Liver (tissue), 9 donors: Measurements from ENCODE around the gene SERPINI1. TPM values are rescaled to one million over a fixed set of nuclear protein-coding genes. Genes with fewer than 3 reads are reported as not detected.
A peak's percentile ranks its signal among the peaks of the same experiment; 100 is the strongest.

Source experiments
- DNase-seq: peaks from one replicate; pipeline ENCODE4 v3.0.0-alpha.2; 2017; ENCODE audit warnings: low spot score
- H3K27ac ChIP-seq, 2 donors: one replicate each; pipeline ENCODE4 v1.7.0; 2013; ENCODE audit warnings: inconsistent platforms in 2 of 2, low read length in 2 of 2, control low read depth in 1 of 2, low read depth in 1 of 2, mild to moderate bottlenecking in 1 of 2
- H3K27me3 ChIP-seq, 4 donors: one replicate each; pipeline versions ENCODE4 v1.6.1 to v1.7.0; 2013; ENCODE audit warnings: low read length in 3 of 4, inconsistent platforms in 1 of 4, mild to moderate bottlenecking in 1 of 4, moderate library complexity in 1 of 4; ENCODE audit not compliant: control insufficient read depth in 4 of 4, insufficient read depth in 4 of 4
- H3K36me3 ChIP-seq, 4 donors: one replicate each; pipeline versions ENCODE4 v1.6.1 to v1.7.0; 2013; ENCODE audit warnings: low read length in 3 of 4, mild to moderate bottlenecking in 3 of 4, low read depth in 1 of 4, moderate library complexity in 1 of 4; ENCODE audit not compliant: control insufficient read depth in 4 of 4, insufficient read depth in 3 of 4
- H3K4me1 ChIP-seq, 4 donors: one replicate each; pipeline versions ENCODE4 v1.6.1 to v1.7.0; 2013; ENCODE audit warnings: low read length in 3 of 4, mild to moderate bottlenecking in 3 of 4, moderate library complexity in 1 of 4; ENCODE audit not compliant: control insufficient read depth in 4 of 4, insufficient read depth in 4 of 4
- H3K4me3 ChIP-seq, 3 donors: one replicate each; pipeline versions ENCODE4 v1.6.1 to v1.7.0; 2013; ENCODE audit warnings: low read length in 3 of 3, control low read depth in 1 of 3, low read depth in 1 of 3, mild to moderate bottlenecking in 1 of 3
- H3K9ac ChIP-seq, 2 donors: one replicate each; pipeline ENCODE4 v1.7.0; 2013; ENCODE audit warnings: low read length in 2 of 2, mild to moderate bottlenecking in 2 of 2, moderate library complexity in 2 of 2, control low read depth in 1 of 2, low read depth in 1 of 2
- H3K9me3 ChIP-seq, 4 donors: one replicate each; pipeline versions ENCODE4 v1.6.1 to v1.7.0; 2013; ENCODE audit warnings: low read length in 3 of 4; ENCODE audit not compliant: control insufficient read depth in 4 of 4
- ATF3 ChIP-seq: IDR thresholded peaks from 2 replicates; pipeline ENCODE4 v1.6.1; 2016; ENCODE audit warnings: antibody characterized with exemption
- CTCF ChIP-seq: fragments of 150-350 bp; IDR thresholded peaks from 2 replicates; pipeline ENCODE4 v1.5.1; 2017; ENCODE audit warnings: improper control_type of control experiment, low read depth, low read length; ENCODE audit not compliant: missing input control
- EGR1 ChIP-seq, 2 donors: IDR thresholded peaks; 2 replicates each; pipeline ENCODE4 v1.6.1; 2016 to 2018; ENCODE audit warnings: antibody characterized with exemption in 2 of 2, low read depth in 2 of 2
- FOXA1 ChIP-seq: IDR thresholded peaks from 2 replicates; pipeline ENCODE4 v1.6.1; 2016; ENCODE audit warnings: antibody characterized with exemption
- FOXA2 ChIP-seq: IDR thresholded peaks from 2 replicates; pipeline ENCODE4 v1.6.1; 2016; ENCODE audit warnings: antibody characterized with exemption
- HNF4A ChIP-seq, 2 donors: conservative IDR thresholded peaks; 2 replicates each; pipeline ENCODE4 v1.6.1; 2016; ENCODE audit warnings: antibody characterized with exemption in 2 of 2, mild to moderate bottlenecking in 2 of 2
- HNF4G ChIP-seq: IDR thresholded peaks from 2 replicates; pipeline ENCODE4 v1.6.1; 2016; ENCODE audit warnings: antibody characterized with exemption
- MAX ChIP-seq: IDR thresholded peaks from 2 replicates; pipeline ENCODE4 v1.6.1; 2016; ENCODE audit warnings: antibody characterized with exemption
- RAD21 ChIP-seq, 2 donors: IDR thresholded peaks; 2 replicates each; pipeline ENCODE4 v1.6.1; 2016; ENCODE audit warnings: antibody characterized with exemption in 2 of 2, mild to moderate bottlenecking in 2 of 2
- REST ChIP-seq: IDR thresholded peaks from 2 replicates; pipeline ENCODE4 v1.6.1; 2016; ENCODE audit warnings: antibody characterized with exemption, mild to moderate bottlenecking
- SP1 ChIP-seq: IDR thresholded peaks from 2 replicates; pipeline ENCODE4 v1.6.1; 2018; ENCODE audit warnings: antibody characterized with exemption, mild to moderate bottlenecking
- TAF1 ChIP-seq: conservative IDR thresholded peaks from 2 replicates; pipeline ENCODE4 v1.6.1; 2016; ENCODE audit warnings: antibody characterized with exemption, mild to moderate bottlenecking
- ZBTB33 ChIP-seq: IDR thresholded peaks from 2 replicates; pipeline ENCODE4 v1.6.1; 2016; ENCODE audit warnings: antibody characterized with exemption
- WGBS: extraction: QIAGEN DNeasy Blood & Tissue Kit; methylation state at CpG from one replicate; pipeline ENCODE4 v1.1.7; 2013; 5-methylcytosine and 5-hydroxymethylcytosine counted together
- polyA plus RNA-seq, 2 donors: library from polyadenylated mRNA; stranded (reverse) in 1 of 2; unstranded in 1 of 2; fragments of 200-250 nt in 1 of 2; fragments of >200 nt in 1 of 2; fragmentation: Nextera tagmentation in 1 of 2; extraction: Ambion mirVana in 1 of 2; gene quantifications; one replicate each; pipeline versions ENCODE4 v1.2.1 to v1.2.3, GENCODE V29; 2013 to 2015
- total RNA-seq, 2 donors: library from RNA; depleted of rRNA; stranded (reverse); fragments of >200 nt; gene quantifications; one replicate each; pipeline ENCODE4 v1.2.3, GENCODE V29; 2014
- donor health status: healthy.
- donor health status: healthy.
- donor health status: healthy.
- donor health status: healthy.
- donor health status: healthy.

Gene SERPINI1
- total RNA-seq (10 to 100 TPM in 1 of 2 donors, 1 to 10 TPM in 1; 1.3 to 23.6 TPM), polyA plus RNA-seq (1 to 10 TPM in 1 of 2 donors, under 1 TPM in 1; 0.90 to 2.6 TPM)

- H3K9me3 ChIP-seq, result no peaks in the 10 kb centered on the region
- H3K27me3 ChIP-seq, result no peaks in the 10 kb centered on the region
- H3K36me3 ChIP-seq, result no peaks in the 10 kb centered on the region
- under 1% methylated on average over 37 of the region's 37 CpGs for WGBS
- DNase-seq, result peak; percentile 84
- H3K27ac ChIP-seq, result peak within 1 kb of the TSS; percentile 87 to 88
- no peak for TF ChIP-seq FOXA1
- peak; percentile 90 for TF ChIP-seq TAF1
- peak; percentile 11 to 57 for TF ChIP-seq RAD21 (IDR thresholded peaks at IDR 0.05)
- peak; percentile 87 for TF ChIP-seq REST
- TF ChIP-seq HNF4G, result no peak
- TF ChIP-seq ZBTB33, result no peak
- no peak for TF ChIP-seq ATF3
- TF ChIP-seq HNF4A (conservative IDR thresholded peaks at IDR 0.05), result peak in 1 of 2 donors; percentile 22
- peak within 1 kb of the TSS; percentile 70 to 83 for H3K9ac ChIP-seq
- H3K4me1 ChIP-seq, result peaks cover 5 to 28% (median 22%) of the 10 kb centered on the region in 4 donors
- peak within 1 kb of the TSS; percentile 88 to 100 (median 95) for H3K4me3 ChIP-seq
These were observed at the start of gene SERPINI1 for GRCh38 chr3:167735233-167736138. Gene SERPINI1 (plus strand): TSS chr3:167735721. CDS start chr3:167789129, 53,408 bp downstream.

- Histone ChIP-seq H3K4me1 (peaks cover 0 to 1% (median 0%) of the 10 kb centered on the region in 4 donors), H3K27ac (no peak overlapping the region), H3K4me3 (no peak overlapping the region), H3K9ac (no peak overlapping the region), H3K27me3 (no peaks in the 10 kb centered on the region), H3K9me3 (no peaks in the 10 kb centered on the region), H3K36me3 (peaks cover 5 to 26% (median 13%) of the 10 kb centered on the region in 4 donors)
- DNase-seq, result no peak
- TF ChIP-seq FOXA2 (no peak), EGR1 (IDR thresholded peaks at IDR 0.05; ENCODE audit: low read depth in 2 of 2) (no peak)
- WGBS, result 87% methylated on average over 3 of the region's 3 CpGs
These were observed 44.2 kb upstream of the SERPINI1 start for GRCh38 chr3:167691366-167691765.

GRCh38 chr3:167694121-167694520, 41.4 kb upstream of the SERPINI1 start:
- peaks cover 5 to 17% (median 10%) of the 10 kb centered on the region in 4 donors for H3K36me3 ChIP-seq
- H3K9ac ChIP-seq, result no peak overlapping the region
- no peak overlapping the region for H3K27ac ChIP-seq
- H3K9me3 ChIP-seq, result no peaks in the 10 kb centered on the region
- no peaks in the 10 kb centered on the region for H3K27me3 ChIP-seq
- 97% methylated on average over 2 of the region's 2 CpGs for WGBS
- peaks cover 0 to 1% (median 0%) of the 10 kb centered on the region in 4 donors for H3K4me1 ChIP-seq
- no peak for DNase-seq
- TF ChIP-seq SP1 (no peak), CTCF (no peak), MAX (no peak)
- H3K4me3 ChIP-seq, result no peak overlapping the region
